ENCODE data around the gene NR3C2. TPM values are rescaled to one million over a fixed set of nuclear protein-coding genes. Genes with fewer than 3 reads are reported as not detected.

The NR3C2 gene
- total and polyA plus RNA-seq, 4 donors = 2.0 to 11.5 (median 3.2) TPM

GRCh38 chr4:148293571-148293970, 148.6 kb downstream of the NR3C2 start:
- WGBS = 81% methylated on average over 1 of the region's 1 CpG
- peaks cover 0 to 14% (median 9%) of the 10 kb centered on the region in 4 donors for H3K4me1 ChIP-seq (ENCODE audit: control insufficient read depth in 4 of 4, insufficient read depth in 4 of 4, low read length in 3 of 4)
- no peaks in the 10 kb centered on the region for H3K9me3 ChIP-seq (ENCODE audit: control insufficient read depth in 4 of 4, low read length in 3 of 4)
- H3K36me3 ChIP-seq (ENCODE audit: control insufficient read depth in 4 of 4, insufficient read depth in 3 of 4, low read depth in 1 of 4, low read length in 3 of 4) = no peaks in the 10 kb centered on the region
- TF ChIP-seq GABPA (IDR thresholded peaks at IDR 0.05 in 1 of 2, conservative IDR thresholded peaks at IDR 0.05 in 1 of 2) = no peak
- no peak for TF ChIP-seq FOXA1 (IDR thresholded peaks at IDR 0.05)
- no peak for TF ChIP-seq RXRA (IDR thresholded peaks at IDR 0.05)
- DNase-seq (ENCODE audit: low spot score) = no peak
- no peak overlapping the region for H3K9ac ChIP-seq (ENCODE audit: low read depth in 1 of 2, low read length in 2 of 2)
- no peaks in the 10 kb centered on the region for H3K27me3 ChIP-seq (ENCODE audit: control insufficient read depth in 4 of 4, insufficient read depth in 4 of 4, low read length in 3 of 4)
- no peak overlapping the region for H3K4me3 ChIP-seq (ENCODE audit: low read depth in 1 of 3, low read length in 3 of 3)
- no peak overlapping the region for H3K27ac ChIP-seq (ENCODE audit: low read depth in 1 of 2, low read length in 2 of 2)

DNA sequence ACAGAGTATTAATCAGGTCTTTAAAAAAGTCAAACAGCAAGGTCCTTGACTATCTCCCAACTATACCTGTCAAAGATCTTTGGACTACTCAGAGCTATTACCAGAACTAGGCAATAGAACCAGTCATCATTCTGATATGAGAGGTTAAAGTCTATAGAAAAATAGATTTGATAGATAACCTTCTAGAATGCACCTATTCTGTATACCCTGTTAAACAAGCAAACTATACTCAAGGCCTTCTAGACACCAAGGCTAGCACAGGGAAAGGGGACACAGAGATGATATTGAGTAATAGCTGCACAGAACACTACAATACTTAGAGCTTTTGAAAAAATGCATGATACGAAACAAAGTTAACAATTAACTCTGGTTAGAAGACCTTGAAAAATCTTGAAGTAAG, 149.5 kb downstream of the NR3C2 start:
- H3K27me3 ChIP-seq (ENCODE audit: control insufficient read depth in 4 of 4, insufficient read depth in 4 of 4, low read length in 3 of 4) = no peaks in the 10 kb centered on the region
- no peak overlapping the region for H3K9ac ChIP-seq (ENCODE audit: low read depth in 1 of 2, low read length in 2 of 2)
- no peaks in the 10 kb centered on the region for H3K36me3 ChIP-seq (ENCODE audit: control insufficient read depth in 4 of 4, insufficient read depth in 3 of 4, low read depth in 1 of 4, low read length in 3 of 4)
- no peak for DNase-seq (ENCODE audit: low spot score)
- H3K4me3 ChIP-seq (ENCODE audit: low read depth in 1 of 3, low read length in 3 of 3) = no peak overlapping the region
- no peaks in the 10 kb centered on the region for H3K9me3 ChIP-seq (ENCODE audit: control insufficient read depth in 4 of 4, low read length in 3 of 4)
- H3K4me1 ChIP-seq (ENCODE audit: control insufficient read depth in 4 of 4, insufficient read depth in 4 of 4, low read length in 3 of 4) = peaks cover 0 to 14% (median 9%) of the 10 kb centered on the region in 4 donors
- TF ChIP-seq RXRA (IDR thresholded peaks at IDR 0.05) = peak in 1 of 2 donors; percentile 18
- TF ChIP-seq RAD21 (IDR thresholded peaks at IDR 0.05) = peak; percentile 32 to 52
- no peak for TF ChIP-seq FOXA2 (IDR thresholded peaks at IDR 0.05)
- peak; percentile 27 for TF ChIP-seq MAX (IDR thresholded peaks at IDR 0.05)
- TF ChIP-seq HNF4A (conservative IDR thresholded peaks at IDR 0.05) = peak; percentile 40 to 41
- 28% methylated on average over 1 of the region's 1 CpG for WGBS
- H3K27ac ChIP-seq (ENCODE audit: low read depth in 1 of 2, low read length in 2 of 2) = no peak overlapping the region

DNA sequence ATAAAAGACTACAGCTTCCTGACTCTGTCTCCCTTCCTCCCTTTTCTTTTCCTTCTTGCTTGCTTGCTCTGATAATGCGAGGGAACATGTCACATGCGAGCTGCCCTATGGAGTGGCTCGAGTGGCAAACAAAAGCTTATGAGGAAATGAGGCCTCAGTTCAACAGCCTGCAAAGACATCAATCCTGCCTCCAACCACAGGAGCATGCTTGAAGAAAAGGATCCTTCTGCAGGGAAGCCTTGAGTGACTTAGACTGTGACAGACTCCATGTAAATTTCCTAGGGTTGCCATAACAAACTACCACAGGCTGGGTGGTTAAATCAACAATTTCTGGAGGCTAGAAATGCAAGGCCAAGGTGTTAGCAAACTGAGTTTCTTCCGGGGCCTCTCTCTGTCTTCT, 152.5 kb downstream of the NR3C2 start:
- TF ChIP-seq TAF1 (conservative IDR thresholded peaks at IDR 0.05) = no peak
- TF ChIP-seq HNF4A (conservative IDR thresholded peaks at IDR 0.05) = no peak
- 81% methylated on average over 4 of the region's 4 CpGs for WGBS
- Histone ChIP-seq H3K9me3 (ENCODE audit: control insufficient read depth in 4 of 4, low read length in 3 of 4) (no peaks in the 10 kb centered on the region), H3K27ac (ENCODE audit: low read depth in 1 of 2, low read length in 2 of 2) (no peak overlapping the region), H3K9ac (ENCODE audit: low read depth in 1 of 2, low read length in 2 of 2) (no peak overlapping the region), H3K27me3 (ENCODE audit: control insufficient read depth in 4 of 4, insufficient read depth in 4 of 4, low read length in 3 of 4) (no peaks in the 10 kb centered on the region), H3K4me1 (ENCODE audit: control insufficient read depth in 4 of 4, insufficient read depth in 4 of 4, low read length in 3 of 4) (peaks cover 5 to 20% (median 13%) of the 10 kb centered on the region in 4 donors), H3K4me3 (ENCODE audit: low read depth in 1 of 3, low read length in 3 of 3) (no peak overlapping the region), H3K36me3 (ENCODE audit: control insufficient read depth in 4 of 4, insufficient read depth in 3 of 4, low read depth in 1 of 4, low read length in 3 of 4) (no peaks in the 10 kb centered on the region)
- no peak for DNase-seq (ENCODE audit: low spot score)

GRCh38 chr4:148288448-148288847, 153.8 kb downstream of the NR3C2 start:
- Histone ChIP-seq H3K9ac (ENCODE audit: low read depth in 1 of 2, low read length in 2 of 2) (no peak overlapping the region), H3K9me3 (ENCODE audit: control insufficient read depth in 4 of 4, low read length in 3 of 4) (no peaks in the 10 kb centered on the region), H3K4me3 (ENCODE audit: low read depth in 1 of 3, low read length in 3 of 3) (no peak overlapping the region), H3K36me3 (ENCODE audit: control insufficient read depth in 4 of 4, insufficient read depth in 3 of 4, low read depth in 1 of 4, low read length in 3 of 4) (no peaks in the 10 kb centered on the region), H3K27me3 (ENCODE audit: control insufficient read depth in 4 of 4, insufficient read depth in 4 of 4, low read length in 3 of 4) (no peaks in the 10 kb centered on the region), H3K27ac (ENCODE audit: low read depth in 1 of 2, low read length in 2 of 2) (no peak overlapping the region), H3K4me1 (ENCODE audit: control insufficient read depth in 4 of 4, insufficient read depth in 4 of 4, low read length in 3 of 4) (peaks cover 5 to 27% (median 20%) of the 10 kb centered on the region in 4 donors)
- no peak for DNase-seq (ENCODE audit: low spot score)
- TF ChIP-seq HNF4G (IDR thresholded peaks at IDR 0.05) (no peak), JUND (IDR thresholded peaks at IDR 0.05) (no peak), RXRA (IDR thresholded peaks at IDR 0.05) (no peak), HNF4A (conservative IDR thresholded peaks at IDR 0.05) (no peak)
- TF ChIP-seq, protein P1, sequence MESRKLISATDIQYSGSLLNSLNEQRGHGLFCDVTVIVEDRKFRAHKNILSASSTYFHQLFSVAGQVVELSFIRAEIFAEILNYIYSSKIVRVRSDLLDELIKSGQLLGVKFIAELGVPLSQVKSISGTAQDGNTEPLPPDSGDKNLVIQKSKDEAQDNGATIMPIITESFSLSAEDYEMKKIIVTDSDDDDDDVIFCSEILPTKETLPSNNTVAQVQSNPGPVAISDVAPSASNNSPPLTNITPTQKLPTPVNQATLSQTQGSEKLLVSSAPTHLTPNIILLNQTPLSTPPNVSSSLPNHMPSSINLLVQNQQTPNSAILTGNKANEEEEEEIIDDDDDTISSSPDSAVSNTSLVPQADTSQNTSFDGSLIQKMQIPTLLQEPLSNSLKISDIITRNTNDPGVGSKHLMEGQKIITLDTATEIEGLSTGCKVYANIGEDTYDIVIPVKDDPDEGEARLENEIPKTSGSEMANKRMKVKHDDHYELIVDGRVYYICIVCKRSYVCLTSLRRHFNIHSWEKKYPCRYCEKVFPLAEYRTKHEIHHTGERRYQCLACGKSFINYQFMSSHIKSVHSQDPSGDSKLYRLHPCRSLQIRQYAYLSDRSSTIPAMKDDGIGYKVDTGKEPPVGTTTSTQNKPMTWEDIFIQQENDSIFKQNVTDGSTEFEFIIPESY (IDR thresholded peaks at IDR 0.05) = no peak
- TF ChIP-seq, protein P2, sequence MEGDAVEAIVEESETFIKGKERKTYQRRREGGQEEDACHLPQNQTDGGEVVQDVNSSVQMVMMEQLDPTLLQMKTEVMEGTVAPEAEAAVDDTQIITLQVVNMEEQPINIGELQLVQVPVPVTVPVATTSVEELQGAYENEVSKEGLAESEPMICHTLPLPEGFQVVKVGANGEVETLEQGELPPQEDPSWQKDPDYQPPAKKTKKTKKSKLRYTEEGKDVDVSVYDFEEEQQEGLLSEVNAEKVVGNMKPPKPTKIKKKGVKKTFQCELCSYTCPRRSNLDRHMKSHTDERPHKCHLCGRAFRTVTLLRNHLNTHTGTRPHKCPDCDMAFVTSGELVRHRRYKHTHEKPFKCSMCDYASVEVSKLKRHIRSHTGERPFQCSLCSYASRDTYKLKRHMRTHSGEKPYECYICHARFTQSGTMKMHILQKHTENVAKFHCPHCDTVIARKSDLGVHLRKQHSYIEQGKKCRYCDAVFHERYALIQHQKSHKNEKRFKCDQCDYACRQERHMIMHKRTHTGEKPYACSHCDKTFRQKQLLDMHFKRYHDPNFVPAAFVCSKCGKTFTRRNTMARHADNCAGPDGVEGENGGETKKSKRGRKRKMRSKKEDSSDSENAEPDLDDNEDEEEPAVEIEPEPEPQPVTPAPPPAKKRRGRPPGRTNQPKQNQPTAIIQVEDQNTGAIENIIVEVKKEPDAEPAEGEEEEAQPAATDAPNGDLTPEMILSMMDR (IDR thresholded peaks at IDR 0.05; ENCODE audit: low read depth, low read length, missing input control) = no peak
- WGBS = 63% methylated on average over 3 of the region's 3 CpGs
